ENCODE measurements around the gene ASGR1.

ASGR1 gene, protein sequence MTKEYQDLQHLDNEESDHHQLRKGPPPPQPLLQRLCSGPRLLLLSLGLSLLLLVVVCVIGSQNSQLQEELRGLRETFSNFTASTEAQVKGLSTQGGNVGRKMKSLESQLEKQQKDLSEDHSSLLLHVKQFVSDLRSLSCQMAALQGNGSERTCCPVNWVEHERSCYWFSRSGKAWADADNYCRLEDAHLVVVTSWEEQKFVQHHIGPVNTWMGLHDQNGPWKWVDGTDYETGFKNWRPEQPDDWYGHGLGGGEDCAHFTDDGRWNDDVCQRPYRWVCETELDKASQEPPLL

DNA sequence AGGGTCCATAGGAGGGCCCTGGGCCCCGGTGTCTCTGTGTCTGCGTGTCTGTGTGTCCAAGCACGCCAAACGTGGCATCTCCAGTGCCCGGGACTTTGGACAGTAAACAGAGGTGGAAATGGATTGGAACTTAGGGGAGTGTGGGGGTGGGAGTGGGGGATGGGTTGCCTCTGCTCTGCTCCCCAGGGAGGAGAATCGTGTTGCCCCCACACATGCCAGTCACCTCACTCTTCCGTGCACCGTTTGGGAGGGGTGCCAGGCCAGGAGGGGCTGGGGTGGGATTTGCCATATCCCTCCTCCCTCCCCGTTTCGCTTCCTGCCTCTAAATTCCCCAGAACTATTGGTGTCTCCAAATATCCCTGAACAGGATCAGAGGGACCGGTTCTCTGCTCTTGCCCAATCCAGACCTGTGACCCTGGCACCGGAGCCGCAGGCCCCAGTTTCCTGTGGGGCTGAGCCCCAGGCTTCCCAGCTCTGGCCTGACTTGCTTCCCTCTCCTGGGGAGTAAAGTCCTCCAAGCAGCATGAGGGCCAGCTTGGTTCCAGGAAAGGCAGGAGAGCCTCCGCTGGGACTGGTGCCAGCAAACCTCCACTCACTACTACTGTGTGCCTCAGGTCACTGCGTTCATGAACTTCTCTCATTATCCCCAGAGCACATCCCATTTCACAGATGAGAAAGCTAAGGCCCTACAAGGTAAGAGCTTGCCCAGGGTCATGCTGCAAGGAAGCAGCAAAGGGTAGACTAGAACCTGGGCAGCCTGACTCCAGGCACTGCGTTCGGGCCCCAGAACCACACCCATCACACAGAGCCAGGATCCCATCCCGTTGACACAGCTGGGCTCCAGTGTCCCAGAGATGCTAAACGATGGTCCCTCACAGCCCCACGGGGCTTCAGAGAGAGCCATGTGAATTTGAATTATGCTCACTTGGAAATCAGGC is at the start of gene ASGR1:
TSS of gene ASGR1 (minus strand) at position 54 of the 938 bp plus-strand sequence. CDS start 807 bp downstream, outside the sequence.
- FAIRE-seq (no peak), DNase-seq (ENCODE audit: insufficient read length, low spot score) (no peak)
- TF ChIP-seq CTCF (IDR thresholded peaks at IDR 0.05; ENCODE audit: insufficient read depth, missing control alignments) = no peak

- no peak for TF ChIP-seq CTCF (IDR thresholded peaks at IDR 0.05; ENCODE audit: insufficient read depth, missing control alignments)
- DNase-seq (ENCODE audit: insufficient read length, low spot score) (no peak), FAIRE-seq (no peak)
These were observed 49.8 kb upstream of the ASGR1 start for GRCh38 chr17:7228920-7229319.

DNA sequence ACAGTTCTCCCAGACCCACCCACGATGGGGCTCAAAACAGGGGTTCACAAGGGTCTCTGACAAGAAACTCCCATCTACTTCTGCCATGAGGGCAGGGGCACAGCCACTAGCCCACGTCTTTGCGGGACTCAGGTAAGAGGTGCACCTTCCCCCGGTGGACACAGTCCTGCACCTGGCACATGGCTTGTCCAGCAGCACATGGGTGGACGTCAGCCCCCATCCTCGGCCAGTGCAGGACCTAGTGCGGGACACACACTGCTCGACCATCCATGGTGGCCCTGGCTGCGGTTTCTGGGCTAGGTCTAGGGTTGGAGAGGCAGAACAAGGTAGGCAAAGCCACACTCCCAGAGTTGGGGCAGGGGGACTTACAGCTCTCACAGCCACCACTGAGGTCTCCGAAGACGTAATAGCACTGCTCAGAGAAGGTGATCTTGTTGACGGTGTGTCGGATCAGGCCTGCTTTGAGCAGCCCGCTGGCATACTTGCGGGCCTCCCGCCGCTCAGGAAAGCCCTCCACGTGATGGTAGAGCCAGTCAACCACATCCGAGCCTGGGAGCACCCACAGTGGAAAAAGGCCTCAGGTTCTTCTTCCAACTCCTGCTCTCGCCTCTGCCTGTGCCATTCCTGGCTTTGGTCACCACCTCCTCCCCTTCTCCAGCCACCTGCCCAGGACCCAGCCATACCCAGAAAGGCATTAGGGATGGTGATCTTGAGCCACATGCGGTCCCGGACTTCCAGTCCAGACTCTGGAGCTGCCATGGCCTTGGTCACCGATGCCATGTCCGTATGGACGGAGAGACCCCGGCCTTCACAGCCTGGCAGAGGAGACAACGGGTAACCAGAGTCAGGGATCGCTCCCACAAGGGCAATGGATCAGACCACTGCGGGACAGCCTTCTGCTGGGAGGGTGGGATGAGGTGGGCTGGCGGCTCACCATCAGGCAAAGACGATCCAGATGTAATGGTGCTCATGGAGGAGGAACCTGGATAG is 47.8 kb upstream of the ASGR1 start:
- DNase-seq (ENCODE audit: insufficient read length, low spot score) (no peak), FAIRE-seq (no peak)
- TF ChIP-seq CTCF (IDR thresholded peaks at IDR 0.05; ENCODE audit: insufficient read depth, missing control alignments) = no peak

GRCh38 chr17:7225711-7226331 is 46.7 kb upstream of the ASGR1 start:
- DNase-seq (ENCODE audit: insufficient read length, low spot score) = no peak
- FAIRE-seq = no peak
- TF ChIP-seq CTCF (IDR thresholded peaks at IDR 0.05; ENCODE audit: insufficient read depth, missing control alignments) = no peak

GRCh38 chr17:7224661-7225111 is 45.5 kb upstream of the ASGR1 start:
- no peak for TF ChIP-seq CTCF (IDR thresholded peaks at IDR 0.05; ENCODE audit: insufficient read depth, missing control alignments)
- FAIRE-seq (no peak), DNase-seq (ENCODE audit: insufficient read length, low spot score) (no peak)

- DNase-seq (ENCODE audit: insufficient read length, low spot score) = no peak
- TF ChIP-seq CTCF (IDR thresholded peaks at IDR 0.05; ENCODE audit: insufficient read depth, missing control alignments) = no peak
- no peak for FAIRE-seq
These were observed 44.9 kb upstream of the ASGR1 start for GRCh38 chr17:7224110-7224509.

All from D721Med (cell line).